Motor neuron (in vitro differentiated cells): Measurements from ENCODE around the gene NOG. TPM values are rescaled to one million over a fixed set of nuclear protein-coding genes. Genes with fewer than 3 reads are reported as not detected.

Source experiments
- ATAC-seq, 8 experiments: fragments of 200-7000 bp; cut with Tn5 transposase; replicated peaks in 6 of 8; 2 replicates each; pipeline ENCODE4 v1.8.0; 2021; ENCODE audit warnings: mild to moderate bottlenecking in 8 of 8, moderate library complexity in 8 of 8
- H3K27ac ChIP-seq, 2 donors: fragments of 250-450 bp; sonication (Bioruptor Pico); 2 replicates each; pipeline ENCODE4 v1.9.0; 2021; ENCODE audit warnings: antibody characterized with exemption in 2 of 2, mild to moderate bottlenecking in 2 of 2, moderate library complexity in 1 of 2
- H3K4me1 ChIP-seq, 2 donors: fragments of 250-450 bp; sonication (Bioruptor Pico); replicated peaks in 1 of 2; 2 replicates each; pipeline ENCODE4 v1.6.1; 2021; ENCODE audit warnings: antibody characterized with exemption in 2 of 2, mild to moderate bottlenecking in 2 of 2, moderate library complexity in 1 of 2
- H3K4me3 ChIP-seq, 5 donors: fragments of 250-450 bp; sonication (Bioruptor Pico); 2 replicates each; pipeline ENCODE4 v1.9.0; 2021; ENCODE audit warnings: antibody characterized with exemption in 5 of 5, mild to moderate bottlenecking in 5 of 5, moderate library complexity in 4 of 5
- WGBS, 10 experiments: fragments of 450-650 bp; shearing (Covaris generic); methylation state at CpG; one replicate each; pipeline ENCODE4 v1.0.0; 2022; 5-methylcytosine and 5-hydroxymethylcytosine counted together
- in situ Hi-C, 9 experiments: fragments of 400-800 bp; cut with MboI; loops; one replicate each; pipeline ENCODE4 v1.15.0; 2021; ENCODE audit warnings: low sequenced_read_pairs in 9 of 9, low pct_unique_long_range_greater_than_20kb in 2 of 9; ENCODE audit not compliant: unreplicated experiment in 9 of 9
- total RNA-seq, 8 experiments: library from RNA; unstranded; fragments of 300-600 nt; gene quantifications; 2 replicates each; pipeline versions ENCODE4 v1.2.3 to v1.2.4, GENCODE V29; 2022

Gene NOG
- total RNA-seq: 10 to 100 TPM in 1 of 8 experiments, 1 to 10 TPM in 6, under 1 TPM in 1; 0.56 to 12.2 (median 3.8) TPM

DNA sequence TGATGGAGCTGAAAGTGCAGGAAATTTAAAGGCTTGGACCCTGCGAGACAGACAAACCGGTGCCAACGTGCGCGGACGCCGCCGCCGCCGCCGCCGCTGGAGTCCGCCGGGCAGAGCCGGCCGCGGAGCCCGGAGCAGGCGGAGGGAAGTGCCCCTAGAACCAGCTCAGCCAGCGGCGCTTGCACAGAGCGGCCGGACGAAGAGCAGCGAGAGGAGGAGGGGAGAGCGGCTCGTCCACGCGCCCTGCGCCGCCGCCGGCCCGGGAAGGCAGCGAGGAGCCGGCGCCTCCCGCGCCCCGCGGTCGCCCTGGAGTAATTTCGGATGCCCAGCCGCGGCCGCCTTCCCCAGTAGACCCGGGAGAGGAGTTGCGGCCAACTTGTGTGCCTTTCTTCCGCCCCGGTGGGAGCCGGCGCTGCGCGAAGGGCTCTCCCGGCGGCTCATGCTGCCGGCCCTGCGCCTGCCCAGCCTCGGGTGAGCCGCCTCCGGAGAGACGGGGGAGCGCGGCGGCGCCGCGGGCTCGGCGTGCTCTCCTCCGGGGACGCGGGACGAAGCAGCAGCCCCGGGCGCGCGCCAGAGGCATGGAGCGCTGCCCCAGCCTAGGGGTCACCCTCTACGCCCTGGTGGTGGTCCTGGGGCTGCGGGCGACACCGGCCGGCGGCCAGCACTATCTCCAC, at the start of gene NOG:
Gene NOG, plus strand, starts transcription at position 54 of the 674 bp plus-strand sequence. Its CDS starts 525 bp downstream, at position 579.
- Histone ChIP-seq H3K4me3 (peak within 1 kb of the TSS; percentile 52 to 64 (median 58)), H3K27ac (peak within 1 kb of the TSS in 1 of 2 donors; percentile 64), H3K4me1 (peaks cover 15 to 17% of the 10 kb centered on the region in 2 donors)
- in situ Hi-C loops: loop anchor here in 4 of 9 experiments (25.0 kb wide), 3 partner anchors 94 to 344 kb away; no protein-coding TSS in a partner anchor
- peak; percentile 48 to 63 (median 62) for ATAC-seq
- 0% methylated on average over 8 to 24 of the region's 85 CpGs; no CpG with 5 or more reads in 8 of the 10 experiments for WGBS, 10 experiments

DNA sequence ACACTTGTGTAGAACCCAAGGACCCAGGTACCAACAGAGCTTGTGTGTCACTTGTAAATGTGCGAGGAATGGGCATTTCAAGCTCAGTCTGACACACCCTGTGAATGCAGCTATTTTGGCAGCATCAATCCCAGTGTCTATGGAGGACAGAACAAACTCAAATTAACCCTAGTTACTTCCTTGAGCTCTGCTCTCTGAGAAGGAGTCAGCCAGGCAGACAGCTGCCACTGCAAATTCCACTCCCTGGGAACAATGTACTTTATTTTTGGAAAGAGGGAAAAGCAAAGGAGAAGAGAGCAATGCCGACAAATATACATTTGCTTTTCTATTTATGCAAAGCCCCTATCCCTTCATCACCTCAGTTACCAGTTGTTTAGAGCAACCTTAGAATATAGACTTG, 48.4 kb upstream of the NOG start:
- H3K4me3 ChIP-seq: no peak overlapping the region
- in situ Hi-C loops: no loop called here
- peaks cover 2 to 7% of the 10 kb centered on the region in 2 donors for H3K4me1 ChIP-seq
- ATAC-seq: no peak
- no peak overlapping the region for H3K27ac ChIP-seq
- WGBS, 10 experiments: 0 to 50% (median 43%) methylated on average over 1 to 2 of the region's 2 CpGs; no CpG with 5 or more reads in 3 of the 10 experiments

DNA sequence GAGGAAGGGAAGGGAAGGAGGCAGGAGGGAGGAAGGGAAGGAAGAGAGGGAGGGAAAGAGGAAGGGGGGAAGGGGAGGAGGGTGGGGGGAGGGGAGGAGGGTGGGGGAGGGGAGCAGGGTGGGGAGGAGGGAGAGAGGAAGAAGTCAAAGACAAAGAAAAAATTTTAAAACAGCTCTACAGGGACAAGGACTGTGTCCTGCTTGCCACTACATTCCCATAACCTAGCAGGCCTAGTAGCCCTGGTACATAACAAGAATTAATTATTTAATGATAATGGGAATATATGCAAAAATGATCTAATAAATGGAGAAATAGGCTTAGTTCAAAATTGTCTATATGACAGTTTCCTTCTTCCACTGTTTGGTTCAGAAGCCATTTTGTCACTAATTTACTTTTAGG, 47.6 kb upstream of the NOG start:
- Histone ChIP-seq H3K4me3 (no peak overlapping the region), H3K27ac (no peak overlapping the region), H3K4me1 (peaks cover 2 to 7% of the 10 kb centered on the region in 2 donors)
- in situ Hi-C loops: no loop called here
- no peak for ATAC-seq

DNA sequence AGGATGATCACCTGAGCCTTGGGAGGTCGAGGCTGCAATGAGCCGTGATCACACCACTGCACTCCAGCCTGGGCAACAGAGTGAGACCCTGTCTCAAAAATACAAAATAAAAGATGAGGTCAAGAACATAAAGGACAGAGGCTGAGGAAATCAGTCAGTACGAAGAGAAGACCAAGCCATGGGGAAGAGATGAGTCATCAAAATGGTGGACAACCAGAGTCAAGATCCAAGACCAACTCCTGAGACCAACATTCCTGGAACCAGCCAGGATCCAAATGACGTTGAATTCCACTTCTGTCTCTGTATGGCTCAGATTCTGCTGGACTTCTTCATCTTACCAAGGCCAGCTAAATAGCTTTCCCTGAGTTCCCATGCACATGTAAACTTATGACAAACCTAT, 44.8 kb upstream of the NOG start:
- H3K4me1 ChIP-seq: peaks cover 2 to 7% of the 10 kb centered on the region in 2 donors
- no peak for ATAC-seq
- H3K4me3 ChIP-seq: no peak overlapping the region
- H3K27ac ChIP-seq: no peak overlapping the region
- WGBS, 10 experiments: 28 to 100% (median 76%) methylated on average over 1 to 4 of the region's 4 CpGs; no CpG with 5 or more reads in 1 of the 10 experiments
- in situ Hi-C loops: no loop called here

DNA sequence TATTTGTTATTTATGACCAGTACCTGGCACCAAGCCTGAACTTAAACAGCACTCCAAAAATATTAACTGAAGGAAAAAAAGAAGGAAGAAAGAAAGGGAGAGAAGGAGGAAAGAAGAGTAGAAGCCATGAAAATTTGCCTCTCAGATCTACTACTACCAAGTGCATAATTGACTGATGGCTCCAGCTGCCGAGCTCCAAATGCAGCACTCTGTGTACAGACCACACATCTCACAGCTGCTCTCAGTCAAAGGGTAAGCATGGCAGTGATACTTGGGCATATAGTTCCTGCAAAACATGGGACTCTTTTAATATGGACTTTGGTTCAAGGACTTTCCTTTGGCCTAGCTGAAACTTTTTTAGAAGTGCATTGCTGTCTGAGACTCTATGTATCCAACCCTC, 44.0 kb upstream of the NOG start:
- no peak overlapping the region for H3K27ac ChIP-seq
- 0 to 100% (median 38%) methylated on average over 1 of the region's 1 CpG; no CpG with 5 or more reads in 6 of the 10 experiments for WGBS, 10 experiments
- no peak for ATAC-seq
- peaks cover 2 to 7% of the 10 kb centered on the region in 2 donors for H3K4me1 ChIP-seq
- in situ Hi-C loops: no loop called here
- H3K4me3 ChIP-seq: no peak overlapping the region

DNA sequence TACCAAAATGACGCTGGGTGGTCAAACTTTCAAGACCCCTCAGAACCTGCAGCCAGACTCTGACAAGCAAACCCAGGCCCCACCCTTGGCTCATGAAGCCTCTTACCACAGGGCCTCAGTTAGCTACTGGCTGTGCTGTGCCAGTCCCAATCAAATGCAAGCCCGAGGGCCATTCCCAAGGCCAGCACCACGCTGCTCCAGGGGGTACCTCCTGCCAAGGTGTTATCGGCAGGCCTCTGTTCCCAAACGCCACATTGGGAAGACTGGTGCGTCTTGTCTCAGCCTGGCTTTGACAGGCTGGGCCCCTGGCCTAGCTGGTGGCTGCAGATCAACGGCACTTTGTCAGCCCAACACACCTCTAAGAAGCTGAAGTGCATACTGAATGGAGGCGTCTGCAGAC, 35.8 kb upstream of the NOG start:
- WGBS, 10 experiments: 44 to 100% (median 74%) methylated on average over 1 to 4 of the region's 8 CpGs; no CpG with 5 or more reads in 4 of the 10 experiments
- no peak overlapping the region for H3K4me3 ChIP-seq
- in situ Hi-C loops: no loop called here
- H3K27ac ChIP-seq: no peak overlapping the region
- H3K4me1 ChIP-seq: no peaks in the 10 kb centered on the region
- no peak for ATAC-seq

DNA sequence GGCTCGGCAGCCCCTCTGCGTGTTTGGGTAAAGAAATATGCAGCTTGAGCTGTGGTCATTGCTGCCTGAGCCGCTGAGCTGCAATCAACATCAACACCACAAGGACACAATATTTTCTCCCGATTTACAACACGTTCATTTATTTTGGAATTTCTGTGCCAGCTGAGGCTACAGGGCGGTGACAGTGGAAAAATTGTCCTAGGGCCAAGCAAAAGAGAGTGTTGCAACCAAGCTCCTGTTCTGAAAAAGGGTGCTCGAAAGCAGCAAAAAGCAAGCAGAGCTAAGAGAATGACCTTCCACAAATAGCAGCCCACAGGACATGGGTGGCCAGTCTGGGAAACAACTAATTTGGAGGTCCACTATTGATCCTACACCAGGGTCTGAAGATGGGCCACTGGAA, 35.4 kb upstream of the NOG start:
- Histone ChIP-seq H3K4me3 (no peak overlapping the region), H3K27ac (no peak overlapping the region), H3K4me1 (no peaks in the 10 kb centered on the region)
- 10 to 100% (median 86%) methylated on average over 1 to 7 of the region's 7 CpGs; no CpG with 5 or more reads in 4 of the 10 experiments for WGBS, 10 experiments
- ATAC-seq: no peak
- in situ Hi-C loops: no loop called here

DNA sequence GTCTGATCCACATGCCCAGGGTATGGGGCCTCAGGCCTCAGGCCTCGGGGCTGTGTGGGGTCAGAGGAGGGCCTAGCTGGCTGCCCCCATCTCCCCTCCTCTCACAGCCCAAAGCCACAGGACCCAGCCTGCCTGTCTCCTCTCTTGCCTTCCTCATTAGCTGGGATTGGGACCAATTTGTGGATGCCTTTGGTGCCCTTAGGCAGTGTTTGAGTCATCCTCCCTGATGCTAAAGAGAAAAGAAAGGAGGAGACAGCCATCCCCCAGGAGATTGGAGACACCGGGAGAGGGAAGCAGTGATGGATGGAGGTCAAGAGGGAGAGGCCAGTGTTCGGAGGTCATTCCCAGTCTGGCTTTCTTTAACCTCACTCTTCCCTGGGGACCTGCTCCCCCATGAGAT, 23.3 kb upstream of the NOG start:
- H3K4me1 ChIP-seq: peaks cover 11 to 13% of the 10 kb centered on the region in 2 donors
- no peak for ATAC-seq
- in situ Hi-C loops: no loop called here
- H3K4me3 ChIP-seq: no peak overlapping the region
- H3K27ac ChIP-seq: peak overlapping the region in 1 of 2 donors; percentile 56
- 0 to 57% (median 30%) methylated on average over 1 to 3 of the region's 3 CpGs; no CpG with 5 or more reads in 6 of the 10 experiments for WGBS, 10 experiments

DNA sequence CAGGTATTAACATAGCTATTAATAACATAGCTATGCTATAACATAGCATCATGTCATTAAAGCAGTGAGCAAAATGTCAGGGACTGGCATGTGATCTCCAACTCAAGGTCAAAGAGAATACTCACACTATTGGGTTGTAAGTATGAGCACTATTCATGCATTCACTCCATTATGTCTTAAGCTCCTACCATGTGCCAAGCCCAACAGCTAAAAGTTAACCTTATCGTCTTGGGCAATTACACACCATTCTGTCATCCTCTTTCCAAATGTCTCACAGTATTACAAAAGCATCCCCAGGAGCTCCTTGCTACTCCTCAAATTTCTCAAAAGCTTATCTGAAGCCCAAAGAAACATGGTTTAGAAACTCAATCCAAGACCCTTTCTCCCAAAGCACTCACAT, 22.0 kb upstream of the NOG start:
- WGBS, 10 experiments: 0 to 100% (median 92%) methylated on average over 1 of the region's 1 CpG; no CpG with 5 or more reads in 6 of the 10 experiments

DNA sequence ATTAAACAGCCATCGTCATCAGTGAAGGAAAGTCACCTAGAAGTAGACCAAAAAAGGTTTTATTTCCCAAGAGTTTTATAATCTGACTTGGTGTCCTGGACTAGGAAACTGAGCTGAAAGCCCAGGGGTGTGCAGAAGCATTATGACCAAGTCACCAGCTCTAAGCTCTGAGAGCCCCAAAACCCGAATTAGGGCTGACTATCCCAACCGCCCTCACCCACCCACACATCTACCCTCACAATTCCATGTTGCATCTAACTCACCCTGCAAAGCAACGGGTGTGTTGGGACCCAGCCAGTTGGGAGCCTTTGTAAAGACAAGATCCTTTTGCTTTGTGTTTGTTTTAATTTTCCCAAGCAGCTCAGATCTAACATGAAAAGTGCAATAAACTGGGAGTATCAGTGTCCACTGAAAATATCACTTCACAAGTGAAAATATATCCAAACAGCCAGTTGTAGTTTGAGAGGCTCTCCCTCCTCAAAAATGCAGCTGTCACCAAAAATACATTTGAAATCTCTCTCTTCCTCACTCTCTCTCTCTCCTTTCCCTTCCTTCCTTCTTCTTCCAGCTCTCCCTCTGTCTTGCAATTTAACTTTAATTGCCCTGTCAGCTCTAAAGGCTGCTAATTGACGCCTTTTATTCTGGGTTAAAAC, 16.2 kb upstream of the NOG start:
- no peak overlapping the region for H3K27ac ChIP-seq
- no peak overlapping the region for H3K4me3 ChIP-seq
- 11 to 80% (median 39%) methylated on average over 1 to 4 of the region's 5 CpGs; no CpG with 5 or more reads in 2 of the 10 experiments for WGBS, 10 experiments
- in situ Hi-C loops: loop anchor here in 4 of 9 experiments (25.0 kb wide), 3 partner anchors 110 to 360 kb away; no protein-coding TSS in a partner anchor
- no peak for ATAC-seq
- peaks cover 5 to 6% of the 10 kb centered on the region in 2 donors for H3K4me1 ChIP-seq

More for the DNA sequence above, 22.0 kb upstream of the NOG start:
- Histone ChIP-seq H3K4me3 (no peak overlapping the region), H3K27ac (no peak overlapping the region), H3K4me1 (peaks cover 11 to 13% of the 10 kb centered on the region in 2 donors)
- ATAC-seq: no peak
- in situ Hi-C loops: no loop called here

DNA sequence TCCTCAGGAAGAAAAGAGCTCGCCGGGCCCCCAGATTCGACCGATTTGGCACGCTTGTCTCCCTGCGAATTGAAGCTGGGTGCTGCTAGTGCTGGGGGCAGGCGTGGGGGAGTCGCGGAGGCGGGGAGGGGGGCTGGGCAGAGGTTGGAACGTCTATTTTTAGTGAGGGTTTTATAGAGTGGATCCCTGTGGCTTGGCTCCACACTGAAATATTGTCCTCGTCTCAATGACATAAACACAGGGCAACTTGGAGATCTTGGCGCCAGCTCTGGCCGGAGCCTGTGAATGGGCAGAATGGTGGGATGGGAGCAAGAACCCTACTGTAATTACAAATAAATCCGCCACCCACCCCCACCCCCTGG, 15.7 kb upstream of the NOG start:
- in situ Hi-C loops: loop anchor here in 4 of 9 experiments (25.0 kb wide), 3 partner anchors 109 to 359 kb away; no protein-coding TSS in a partner anchor
- H3K4me1 ChIP-seq: peaks cover 5 to 6% of the 10 kb centered on the region in 2 donors
- ATAC-seq: peak in 3 of 8 experiments; percentile 33 to 51 (median 41)
- H3K27ac ChIP-seq: no peak overlapping the region
- H3K4me3 ChIP-seq: no peak overlapping the region
- WGBS, 10 experiments: 0 to 18% (median 0%) methylated on average over 1 to 4 of the region's 15 CpGs; no CpG with 5 or more reads in 7 of the 10 experiments

DNA sequence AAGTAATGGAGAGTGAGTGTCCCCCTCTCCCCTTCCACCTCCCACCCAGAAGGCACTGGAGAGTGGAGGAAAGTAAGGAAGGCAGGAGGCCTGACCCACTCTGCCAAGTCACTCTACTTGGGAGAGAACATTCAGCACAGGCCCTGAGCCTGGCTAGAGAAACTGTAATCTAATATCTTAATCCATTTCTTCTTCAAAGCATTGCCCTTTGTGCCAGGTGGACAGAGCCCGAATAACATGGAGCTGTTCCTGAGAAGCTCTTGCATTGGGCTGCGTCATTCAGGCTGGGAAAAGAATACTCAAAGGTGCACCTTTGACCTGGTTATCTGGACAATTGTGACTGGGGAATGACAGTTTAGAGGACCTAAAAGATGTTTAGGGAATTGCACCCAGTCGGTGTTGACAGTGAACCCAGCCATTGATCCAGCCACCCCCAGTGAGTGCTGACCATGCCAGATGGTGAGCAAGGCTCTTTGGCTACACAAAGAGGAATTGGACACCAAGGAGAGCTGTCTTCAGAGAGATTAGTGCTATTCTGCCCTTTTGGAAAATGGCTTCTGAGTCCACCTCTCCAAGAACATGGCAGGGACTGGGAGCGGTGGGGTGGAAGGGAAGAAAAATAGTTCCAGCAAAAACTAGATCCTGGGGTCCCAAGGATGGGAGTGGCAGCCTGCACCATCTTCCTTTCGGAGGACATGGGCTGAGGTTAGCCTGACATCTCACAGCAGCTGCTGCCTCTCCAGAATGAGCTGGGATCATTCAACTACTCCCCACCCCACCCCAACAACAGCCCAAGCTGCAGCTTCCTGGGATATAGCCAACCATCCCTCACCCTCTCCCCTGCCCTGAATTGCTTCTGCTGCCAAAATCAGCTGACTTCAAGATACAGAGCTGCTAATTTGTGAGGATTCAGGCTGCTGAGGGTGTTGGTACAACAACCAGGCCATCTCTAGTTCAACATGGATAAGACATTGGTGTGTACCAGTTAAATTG, 11.6 kb upstream of the NOG start:
- Histone ChIP-seq H3K27ac (no peak overlapping the region), H3K4me1 (peaks cover 5 to 6% of the 10 kb centered on the region in 2 donors), H3K4me3 (no peak overlapping the region)
- ATAC-seq: no peak
- in situ Hi-C loops: loop anchor here in 4 of 9 experiments (25.0 kb wide), 3 partner anchors 105 to 355 kb away; no protein-coding TSS in a partner anchor
- 22 to 100% (median 74%) methylated on average over 1 to 4 of the region's 5 CpGs; no CpG with 5 or more reads in 3 of the 10 experiments for WGBS, 10 experiments
